Measurements from ENCODE around the gene AIF1L.

- TF ChIP-seq CTCF (IDR thresholded peaks at IDR 0.05) (no peak), POLR2AphosphoS5 (IDR thresholded peaks at IDR 0.05; ENCODE audit: low read depth, low read length) (no peak), TCF7L2 (IDR thresholded peaks at IDR 0.05; ENCODE audit: low read depth, low read length) (no peak), SIN3A (IDR thresholded peaks at IDR 0.05; ENCODE audit: borderline replicate concordance, insufficient read depth, low read depth, low read length) (no peak), REST (IDR thresholded peaks at IDR 0.05; ENCODE audit: insufficient read depth in 1 of 2, low read depth in 2 of 2, low read length in 1 of 2) (no peak)
Measured at GRCh38 chr9:131081868-131082267, 14.5 kb upstream of the AIF1L start.

Data from Panc1 (cell line).